BE2C (cell line): ENCODE measurements around the gene TMED5.

ENCODE experiments used
- DNase-seq: peaks from one replicate; pipeline ENCODE4 v3.0.0-alpha.2; 2020
- H3K27me3 ChIP-seq: fragments of 250-450 bp; sonication (Bioruptor Pico); 2 replicates; pipeline ENCODE4 v1.5.1; 2020; ENCODE audit warnings: mild to moderate bottlenecking
- H3K36me3 ChIP-seq: fragments of 250-450 bp; sonication (Bioruptor Pico); 2 replicates; pipeline ENCODE4 v1.5.1; 2020; ENCODE audit warnings: mild to moderate bottlenecking
- H3K4me1 ChIP-seq: fragments of 250-450 bp; sonication (Bioruptor Pico); 2 replicates; pipeline ENCODE4 v1.5.1; 2020
- H3K4me3 ChIP-seq: 2 replicates; pipeline ENCODE4 v1.5.1; 2011; ENCODE audit warnings: low read depth, low read length
- H3K9me3 ChIP-seq: fragments of 250-450 bp; sonication (Bioruptor Pico); 2 replicates; pipeline ENCODE4 v1.5.1; 2020
- CTCF ChIP-seq: IDR thresholded peaks from 2 replicates; pipeline ENCODE4 v1.5.1; 2012; ENCODE audit warnings: mild to moderate bottlenecking, low read depth, low read length

TMED5 gene

DNA sequence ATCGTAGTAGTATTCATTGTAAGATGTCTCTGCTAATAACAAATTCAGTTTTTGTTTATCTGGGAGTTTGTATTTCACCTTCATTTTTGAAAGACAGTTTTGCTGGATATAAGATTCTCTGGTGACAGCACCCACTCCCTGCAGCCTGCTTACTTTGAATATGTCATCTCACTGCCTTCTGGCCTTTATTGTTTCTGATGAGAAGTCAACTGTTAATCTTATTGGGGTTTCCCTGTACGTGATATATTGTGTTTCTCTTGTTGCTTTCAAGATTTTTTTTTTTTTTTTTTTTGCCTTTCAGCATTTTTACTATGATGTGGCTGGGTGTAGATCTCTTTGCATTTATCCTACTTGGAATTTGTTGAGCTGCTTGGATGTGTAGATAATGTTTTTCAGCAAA lies 71.9 kb downstream of the TMED5 start:
- DNase-seq, result no peak
- H3K9me3 ChIP-seq, result no peaks in the 10 kb centered on the region
- no peaks in the 10 kb centered on the region for H3K36me3 ChIP-seq

DNA sequence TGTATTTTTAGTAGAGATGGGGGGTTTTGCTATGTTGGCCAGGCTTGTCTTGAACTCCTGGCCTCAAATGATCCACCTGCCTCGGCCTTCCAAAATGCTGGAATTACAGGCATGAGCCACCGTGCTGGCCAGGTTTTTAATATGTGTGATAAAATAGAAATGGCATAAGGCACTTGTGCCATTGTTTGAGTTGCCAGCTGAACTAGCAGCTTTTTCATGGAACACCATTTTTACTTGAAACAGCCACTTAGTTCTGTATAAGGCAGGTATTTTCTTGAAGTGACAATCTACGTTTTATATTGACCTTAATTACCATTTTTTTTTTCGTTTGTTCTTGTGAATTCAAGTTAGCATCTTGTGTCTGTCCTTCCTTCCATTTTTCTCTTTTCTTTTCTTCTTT lies 72.8 kb downstream of the TMED5 start:
- DNase-seq, result no peak
- no peaks in the 10 kb centered on the region for H3K9me3 ChIP-seq
- no peaks in the 10 kb centered on the region for H3K4me1 ChIP-seq
- H3K4me3 ChIP-seq, result no peak overlapping the region
- H3K36me3 ChIP-seq, result no peaks in the 10 kb centered on the region
- TF ChIP-seq CTCF, result no peak
- H3K27me3 ChIP-seq, result no peaks in the 10 kb centered on the region

More for the DNA sequence above, 71.9 kb downstream of the TMED5 start:
- Histone ChIP-seq H3K4me3 (no peak overlapping the region), H3K4me1 (no peaks in the 10 kb centered on the region), H3K27me3 (no peaks in the 10 kb centered on the region)
- no peak for TF ChIP-seq CTCF

GRCh38 chr1:93106226-93106625 lies 74.0 kb downstream of the TMED5 start:
- Histone ChIP-seq H3K4me1 (no peaks in the 10 kb centered on the region), H3K4me3 (no peak overlapping the region), H3K9me3 (no peaks in the 10 kb centered on the region), H3K27me3 (no peaks in the 10 kb centered on the region), H3K36me3 (no peaks in the 10 kb centered on the region)
- no peak for DNase-seq
- no peak for TF ChIP-seq CTCF

DNA sequence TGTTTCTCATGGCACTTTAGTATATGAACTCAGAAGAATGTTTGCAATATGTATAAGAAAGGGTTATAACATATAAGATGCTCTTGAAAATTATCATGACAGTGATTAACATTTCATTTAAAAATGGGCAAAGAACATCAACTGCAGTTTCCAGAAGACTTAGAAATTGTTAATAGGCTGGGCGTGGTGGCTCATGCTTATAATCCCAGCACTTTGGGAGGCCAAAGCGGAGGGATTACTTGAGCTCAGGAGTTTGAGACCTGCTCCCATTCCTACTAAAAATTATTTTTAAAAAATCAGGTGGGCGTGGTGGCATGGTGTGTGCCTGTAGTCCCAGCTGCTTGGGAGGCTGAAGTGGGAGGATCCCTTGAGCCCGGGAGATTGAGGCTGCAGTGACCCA lies 78.1 kb downstream of the TMED5 start:
- H3K27me3 ChIP-seq, result no peaks in the 10 kb centered on the region
- DNase-seq, result no peak
- H3K4me1 ChIP-seq, result no peaks in the 10 kb centered on the region
- no peak for TF ChIP-seq CTCF
- no peaks in the 10 kb centered on the region for H3K36me3 ChIP-seq
- no peaks in the 10 kb centered on the region for H3K9me3 ChIP-seq
- no peak overlapping the region for H3K4me3 ChIP-seq
